HepG2 (cell line): ENCODE results near the gene COL27A1. TPM values are rescaled to one million over a fixed set of nuclear protein-coding genes. Genes with fewer than 3 reads are reported as not detected.

Experiments used
- ETV5 ChIP-seq: IDR thresholded peaks from 2 replicates; pipeline ENCODE4 v1.6.1; 2018; ENCODE audit warnings: missing biosample characterization, missing genetic modification reagents, inconsistent platforms, borderline replicate concordance
- KAT8 ChIP-seq: IDR thresholded peaks from 2 replicates; pipeline ENCODE4 v1.6.1; 2016; ENCODE audit warnings: missing genetic modification reagents, missing compliant biosample characterization
- MIXL1 ChIP-seq: IDR thresholded peaks from 2 replicates; pipeline ENCODE4 v1.6.1; 2016
- PHF21A ChIP-seq: sonication (generic); formaldehyde crosslinking; IDR thresholded peaks from 2 replicates; pipeline ENCODE4 v1.5.0; 2020; ENCODE audit warnings: mild to moderate bottlenecking, missing genetic modification reagents
- RORA ChIP-seq: sonication (generic); formaldehyde crosslinking; IDR thresholded peaks from 2 replicates; pipeline ENCODE4 v1.5.0; 2020; ENCODE audit warnings: mild to moderate bottlenecking, missing genetic modification reagents, moderate library complexity
- ZMYM3 ChIP-seq: sonication (generic); formaldehyde crosslinking; IDR thresholded peaks from 2 replicates; pipeline ENCODE4 v1.5.1; 2020; ENCODE audit warnings: mild to moderate bottlenecking, missing genetic modification reagents
- ZNF292 ChIP-seq: sonication (generic); formaldehyde crosslinking; IDR thresholded peaks from 2 replicates; pipeline ENCODE4 v1.8.1; 2022; ENCODE audit warnings: mild to moderate bottlenecking, low read depth, missing genetic modification reagents, borderline replicate concordance
- ZNF501 ChIP-seq: sonication (generic); formaldehyde crosslinking; IDR thresholded peaks from 2 replicates; pipeline ENCODE4 v1.5.1; 2020; ENCODE audit warnings: mild to moderate bottlenecking, moderate library complexity, missing genetic modification reagents
- ZNF777 ChIP-seq: sonication (generic); formaldehyde crosslinking; IDR thresholded peaks from 2 replicates; pipeline ENCODE4 v1.4.0; 2020; ENCODE audit warnings: missing genetic modification reagents
- polyA plus RNA-seq, 8 experiments: library from polyadenylated mRNA; depleted of rRNA in 3 of 8; stranded (reverse) in 7 of 8; unstranded in 1 of 8; fragments of >200 nt; fragmentation: Illumina TruSeq in 4 of 8; extraction: Trizol in 4 of 8; gene quantifications; 2 replicates each; pipeline versions ENCODE4 v1.2.1 to v1.2.3, GENCODE V29; 2011 to 2016; ENCODE audit warnings: low read depth in 4 of 8, missing spikeins in 1 of 8, mixed read lengths in 1 of 8; ENCODE audit not compliant: insufficient read depth in 1 of 8
- total RNA-seq, 5 experiments: library from RNA; depleted of rRNA; stranded (reverse); fragments of >200 nt; fragmentation: Illumina TruSeq; extraction: Trizol; gene quantifications; 2 replicates each; pipeline ENCODE4 v1.2.3, GENCODE V29; 2016; ENCODE audit warnings: low read depth in 1 of 5
- TF ChIP-seq, protein P1 (sequence below): sonication (generic); formaldehyde crosslinking; IDR thresholded peaks from 2 replicates; pipeline ENCODE4 v1.5.0; 2020; ENCODE audit warnings: mild to moderate bottlenecking, missing genetic modification reagents, moderate library complexity
- TF ChIP-seq, protein P2 (sequence below): sonication (generic); formaldehyde crosslinking; IDR thresholded peaks from 2 replicates; pipeline ENCODE4 v1.8.1; 2023; ENCODE audit warnings: missing genetic modification reagents, mild to moderate bottlenecking, borderline replicate concordance
- TF ChIP-seq, protein P3 (sequence below): sonication (generic); formaldehyde crosslinking; IDR thresholded peaks from 2 replicates; pipeline ENCODE4 v1.4.0; 2020; ENCODE audit warnings: mild to moderate bottlenecking, missing genetic modification reagents
- TF ChIP-seq, protein P4 (sequence below): sonication (generic); formaldehyde crosslinking; IDR thresholded peaks from 2 replicates; pipeline ENCODE4 v1.4.0; 2020; ENCODE audit warnings: missing genetic modification reagents
- TF ChIP-seq, protein P5 (sequence below): sonication (generic); formaldehyde crosslinking; IDR thresholded peaks from 2 replicates; pipeline ENCODE4 v1.4.0; 2020; ENCODE audit warnings: missing genetic modification reagents, borderline replicate concordance

COL27A1 gene
- total and polyA plus RNA-seq, 2 of the 13 experiments (the other 11 are each of a cell fraction or from before 2014, with no cell fraction given) = 71.3 to 89.1 TPM

DNA sequence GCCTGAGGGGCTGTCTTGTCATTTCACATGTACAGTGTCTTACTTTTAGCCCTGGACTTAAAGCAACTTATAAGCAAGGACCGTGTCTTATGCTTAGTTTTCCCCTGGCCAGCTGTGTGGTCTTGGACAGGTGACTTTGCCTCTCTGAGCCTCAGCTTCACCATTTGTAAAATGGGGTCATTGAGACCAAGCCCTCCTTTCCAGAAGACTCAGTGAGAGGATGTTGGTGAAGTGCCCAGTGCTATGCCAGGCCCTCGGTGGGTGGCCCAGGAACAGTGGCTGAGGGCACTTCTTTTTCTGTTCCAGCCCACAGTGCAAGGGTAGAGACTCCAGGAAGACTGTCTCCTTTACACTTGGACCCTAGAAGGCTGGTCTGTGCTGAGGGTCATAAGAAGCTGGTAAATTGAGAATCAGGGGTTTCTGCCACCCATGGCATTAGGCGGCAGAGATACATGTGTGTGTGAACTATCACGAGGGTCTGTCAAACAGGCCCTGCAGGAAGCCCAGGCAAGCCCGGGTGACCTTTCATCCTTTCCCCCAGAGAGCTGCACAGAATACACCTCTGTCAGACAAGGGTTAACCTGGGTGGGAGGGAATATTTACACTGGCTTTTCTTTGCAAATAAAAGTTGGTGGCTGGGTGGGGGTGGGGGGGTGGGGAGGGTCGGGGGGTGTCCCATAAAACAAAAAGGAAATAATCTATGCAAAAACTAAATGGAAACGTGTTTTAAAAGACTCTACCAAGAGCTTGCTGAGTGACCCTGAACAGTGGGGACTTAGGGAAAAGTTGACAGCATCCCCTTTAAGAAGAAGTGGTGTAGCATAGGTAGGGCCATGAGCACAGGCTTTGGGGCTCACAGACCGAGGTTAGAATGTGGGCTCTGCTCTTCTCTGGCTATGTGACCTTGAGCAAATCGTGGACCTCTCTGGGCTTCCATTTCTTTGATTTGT is 35.8 kb upstream of the COL27A1 start (continued):
- TF ChIP-seq ETV5 (peak; percentile 70; the same call in 1 of the 2 replicates), ZNF777 (CRISPR knock-in tag) (0 out of 2 replicates have a peak, but pooled peaks have one; percentile 37), MIXL1 (CRISPR knock-in tag) (no peak), RORA (no peak), ZNF292 (CRISPR knock-in tag) (no peak), ZNF501 (CRISPR knock-in tag) (no peak), PHF21A (CRISPR knock-in tag) (0 out of 2 replicates have a peak, but pooled peaks have one; percentile 15), KAT8 (peak; percentile 42; the same call in 1 of the 2 replicates), ZMYM3 (CRISPR knock-in tag) (peak; percentile 96)
- TF ChIP-seq, protein P1, sequence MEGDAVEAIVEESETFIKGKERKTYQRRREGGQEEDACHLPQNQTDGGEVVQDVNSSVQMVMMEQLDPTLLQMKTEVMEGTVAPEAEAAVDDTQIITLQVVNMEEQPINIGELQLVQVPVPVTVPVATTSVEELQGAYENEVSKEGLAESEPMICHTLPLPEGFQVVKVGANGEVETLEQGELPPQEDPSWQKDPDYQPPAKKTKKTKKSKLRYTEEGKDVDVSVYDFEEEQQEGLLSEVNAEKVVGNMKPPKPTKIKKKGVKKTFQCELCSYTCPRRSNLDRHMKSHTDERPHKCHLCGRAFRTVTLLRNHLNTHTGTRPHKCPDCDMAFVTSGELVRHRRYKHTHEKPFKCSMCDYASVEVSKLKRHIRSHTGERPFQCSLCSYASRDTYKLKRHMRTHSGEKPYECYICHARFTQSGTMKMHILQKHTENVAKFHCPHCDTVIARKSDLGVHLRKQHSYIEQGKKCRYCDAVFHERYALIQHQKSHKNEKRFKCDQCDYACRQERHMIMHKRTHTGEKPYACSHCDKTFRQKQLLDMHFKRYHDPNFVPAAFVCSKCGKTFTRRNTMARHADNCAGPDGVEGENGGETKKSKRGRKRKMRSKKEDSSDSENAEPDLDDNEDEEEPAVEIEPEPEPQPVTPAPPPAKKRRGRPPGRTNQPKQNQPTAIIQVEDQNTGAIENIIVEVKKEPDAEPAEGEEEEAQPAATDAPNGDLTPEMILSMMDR (CRISPR knock-in tag) = no peak
- TF ChIP-seq, protein P2, sequence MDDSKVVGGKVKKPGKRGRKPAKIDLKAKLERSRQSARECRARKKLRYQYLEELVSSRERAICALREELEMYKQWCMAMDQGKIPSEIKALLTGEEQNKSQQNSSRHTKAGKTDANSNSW (CRISPR knock-in tag) = no peak
- TF ChIP-seq, protein P3, sequence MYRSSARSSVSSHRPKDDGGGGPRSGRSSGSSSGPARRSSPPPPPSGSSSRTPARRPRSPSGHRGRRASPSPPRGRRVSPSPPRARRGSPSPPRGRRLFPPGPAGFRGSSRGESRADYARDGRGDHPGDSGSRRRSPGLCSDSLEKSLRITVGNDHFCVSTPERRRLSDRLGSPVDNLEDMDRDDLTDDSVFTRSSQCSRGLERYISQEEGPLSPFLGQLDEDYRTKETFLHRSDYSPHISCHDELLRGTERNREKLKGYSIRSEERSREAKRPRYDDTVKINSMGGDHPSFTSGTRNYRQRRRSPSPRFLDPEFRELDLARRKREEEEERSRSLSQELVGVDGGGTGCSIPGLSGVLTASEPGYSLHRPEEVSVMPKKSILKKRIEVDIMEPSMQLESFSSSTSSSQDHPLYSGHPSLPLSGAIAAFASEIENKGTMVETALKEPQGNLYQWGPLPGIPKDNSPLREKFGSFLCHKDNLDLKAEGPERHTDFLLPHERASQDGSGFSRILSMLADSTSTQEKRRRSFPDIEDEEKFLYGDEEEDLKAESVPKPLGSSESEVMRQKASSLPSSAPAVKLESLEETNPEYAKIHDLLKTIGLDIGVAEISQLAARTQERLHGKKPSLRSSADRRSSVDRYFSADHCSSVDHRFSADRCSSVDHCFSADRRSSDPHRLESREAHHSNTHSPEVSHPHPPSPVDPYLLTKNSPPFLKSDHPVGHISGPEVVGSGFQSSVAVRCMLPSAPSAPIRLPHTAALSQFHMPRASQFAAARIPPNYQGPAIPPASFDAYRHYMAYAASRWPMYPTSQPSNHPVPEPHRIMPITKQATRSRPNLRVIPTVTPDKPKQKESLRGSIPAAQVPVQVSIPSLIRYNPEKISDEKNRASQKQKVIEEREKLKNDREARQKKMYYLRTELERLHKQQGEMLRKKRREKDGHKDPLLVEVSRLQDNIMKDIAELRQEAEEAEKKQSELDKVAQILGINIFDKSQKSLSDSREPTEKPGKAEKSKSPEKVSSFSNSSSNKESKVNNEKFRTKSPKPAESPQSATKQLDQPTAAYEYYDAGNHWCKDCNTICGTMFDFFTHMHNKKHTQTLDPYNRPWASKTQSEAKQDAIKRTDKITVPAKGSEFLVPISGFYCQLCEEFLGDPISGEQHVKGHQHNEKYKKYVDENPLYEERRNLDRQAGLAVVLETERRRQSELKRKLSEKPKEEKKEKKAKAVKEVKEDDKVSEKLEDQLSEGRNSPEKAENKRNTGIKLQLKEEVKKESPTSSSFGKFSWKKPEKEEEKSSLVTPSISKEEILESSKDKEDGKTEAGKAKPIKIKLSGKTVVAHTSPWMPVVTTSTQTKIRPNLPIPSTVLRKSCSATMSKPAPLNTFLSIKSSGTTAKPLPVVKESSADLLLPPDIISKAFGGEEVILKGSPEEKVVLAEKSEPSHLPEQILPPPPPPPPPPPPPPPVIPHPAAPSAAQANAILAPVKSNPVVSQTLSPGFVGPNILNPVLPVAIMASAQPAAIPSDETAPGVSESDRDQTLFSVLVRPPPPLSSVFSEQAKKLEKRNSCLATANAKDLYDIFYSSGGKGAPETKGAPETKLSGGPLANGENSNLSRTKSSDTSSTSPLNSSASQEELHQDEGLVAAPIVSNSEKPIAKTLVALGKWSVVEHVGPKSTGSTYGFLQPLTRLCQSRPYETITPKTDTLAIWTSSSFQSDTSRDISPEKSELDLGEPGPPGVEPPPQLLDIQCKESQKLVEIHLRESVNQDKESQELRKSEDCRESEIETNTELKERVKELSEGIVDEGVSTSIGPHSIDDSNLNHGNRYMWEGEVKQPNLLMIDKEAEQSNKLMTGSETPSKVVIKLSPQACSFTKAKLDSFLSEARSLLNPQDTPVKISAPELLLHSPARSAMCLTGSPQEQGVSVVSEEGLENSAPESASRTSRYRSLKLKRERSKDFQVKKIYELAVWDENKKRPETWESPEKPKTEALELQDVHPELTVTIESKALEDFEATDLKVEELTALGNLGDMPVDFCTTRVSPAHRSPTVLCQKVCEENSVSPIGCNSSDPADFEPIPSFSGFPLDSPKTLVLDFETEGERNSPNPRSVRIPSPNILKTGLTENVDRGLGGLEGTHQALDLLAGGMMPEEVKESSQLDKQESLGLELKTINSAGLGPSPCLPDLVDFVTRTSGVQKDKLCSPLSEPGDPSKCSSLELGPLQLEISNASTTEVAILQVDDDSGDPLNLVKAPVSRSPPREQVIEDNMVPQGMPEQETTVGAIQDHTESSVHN = no peak
- TF ChIP-seq, protein P4, sequence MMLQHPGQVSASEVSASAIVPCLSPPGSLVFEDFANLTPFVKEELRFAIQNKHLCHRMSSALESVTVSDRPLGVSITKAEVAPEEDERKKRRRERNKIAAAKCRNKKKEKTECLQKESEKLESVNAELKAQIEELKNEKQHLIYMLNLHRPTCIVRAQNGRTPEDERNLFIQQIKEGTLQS (CRISPR knock-in tag) = no peak
- TF ChIP-seq, protein P5, sequence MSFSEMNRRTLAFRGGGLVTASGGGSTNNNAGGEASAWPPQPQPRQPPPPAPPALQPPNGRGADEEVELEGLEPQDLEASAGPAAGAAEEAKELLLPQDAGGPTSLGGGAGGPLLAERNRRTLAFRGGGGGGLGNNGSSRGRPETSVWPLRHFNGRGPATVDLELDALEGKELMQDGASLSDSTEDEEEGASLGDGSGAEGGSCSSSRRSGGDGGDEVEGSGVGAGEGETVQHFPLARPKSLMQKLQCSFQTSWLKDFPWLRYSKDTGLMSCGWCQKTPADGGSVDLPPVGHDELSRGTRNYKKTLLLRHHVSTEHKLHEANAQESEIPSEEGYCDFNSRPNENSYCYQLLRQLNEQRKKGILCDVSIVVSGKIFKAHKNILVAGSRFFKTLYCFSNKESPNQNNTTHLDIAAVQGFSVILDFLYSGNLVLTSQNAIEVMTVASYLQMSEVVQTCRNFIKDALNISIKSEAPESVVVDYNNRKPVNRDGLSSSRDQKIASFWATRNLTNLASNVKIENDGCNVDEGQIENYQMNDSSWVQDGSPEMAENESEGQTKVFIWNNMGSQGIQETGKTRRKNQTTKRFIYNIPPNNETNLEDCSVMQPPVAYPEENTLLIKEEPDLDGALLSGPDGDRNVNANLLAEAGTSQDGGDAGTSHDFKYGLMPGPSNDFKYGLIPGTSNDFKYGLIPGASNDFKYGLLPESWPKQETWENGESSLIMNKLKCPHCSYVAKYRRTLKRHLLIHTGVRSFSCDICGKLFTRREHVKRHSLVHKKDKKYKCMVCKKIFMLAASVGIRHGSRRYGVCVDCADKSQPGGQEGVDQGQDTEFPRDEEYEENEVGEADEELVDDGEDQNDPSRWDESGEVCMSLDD (CRISPR knock-in tag) = no peak
